Left lung (tissue), 10 donors: ENCODE data around the gene PIK3C2G. TPM values are rescaled to one million over a fixed set of nuclear protein-coding genes. Genes with fewer than 3 reads are reported as not detected.

Source experiments
- ATAC-seq: fragments of 200-7000 bp; cut with Tn5 transposase; one replicate; pipeline ENCODE4 v1.9.1; 2020; ENCODE audit warnings: moderate library complexity
- DNase-seq, 4 donors: peaks; one replicate each; pipeline ENCODE4 v3.0.0-alpha.2; 2013 to 2020
- H3K27ac ChIP-seq, 2 donors: fragments of 200-600 bp; sonication (generic) in 1 of 2; one replicate each; pipeline versions ENCODE4 v1.5.0 to v1.8.0; 2020 to 2021
- H3K27me3 ChIP-seq, 2 donors: fragments of 200-600 bp; sonication (generic) in 1 of 2; one replicate each; pipeline versions ENCODE4 v1.5.0 to v1.8.0; 2020 to 2021
- H3K36me3 ChIP-seq, 2 donors: fragments of 200-600 bp; sonication (generic) in 1 of 2; one replicate each; pipeline versions ENCODE4 v1.5.0 to v1.8.0; 2020 to 2021
- H3K4me1 ChIP-seq, 2 donors: fragments of 200-600 bp; one replicate each; pipeline ENCODE4 v1.8.0; 2021
- H3K4me3 ChIP-seq, 2 donors: fragments of 200-600 bp; sonication (generic) in 1 of 2; one replicate each; pipeline versions ENCODE4 v1.5.0 to v1.8.0; 2020 to 2021; ENCODE audit warnings: mild to moderate bottlenecking in 1 of 2
- H3K9me3 ChIP-seq, 2 donors: fragments of 200-600 bp; sonication (generic) in 1 of 2; one replicate each; pipeline versions ENCODE4 v1.5.0 to v1.8.0; 2020 to 2021
- CTCF ChIP-seq, 2 donors: fragments of 200-600 bp; sonication (generic) in 1 of 2; IDR thresholded peaks; one replicate each; pipeline versions ENCODE4 v1.5.0 to v1.8.0; 2021; ENCODE audit warnings: antibody characterized with exemption in 2 of 2
- intact Hi-C, 2 donors: fragments of 100-400 bp; cut with DNase I; formaldehyde crosslinking; loops; one replicate each; pipeline versions ENCODE4 v1.11.2 to v1.14.2; 2022
- polyA plus RNA-seq, 6 donors: library from polyadenylated mRNA; unstranded; fragments of 120-200 nt; gene quantifications; one replicate each; pipeline ENCODE4 v1.2.1, GENCODE V29; 2013; ENCODE audit not compliant: insufficient read length in 6 of 6
- total RNA-seq, 2 donors: library from RNA; stranded (reverse); fragmentation: NEBNext Ultra II Directional; extraction: Animal tissue kit (Norgen Biotek cat#: 25700); gene quantifications; one replicate each; pipeline ENCODE4 v1.2.1, GENCODE V29; 2021
- donor health status: DM: no; HTN: yes; CAD: no.
- donor health status: DM: no; HTN: no; CAD: no.

Gene PIK3C2G
- total and polyA plus RNA-seq, 8 donors: 0.13 to 28.1 (median 17.9) TPM

DNA sequence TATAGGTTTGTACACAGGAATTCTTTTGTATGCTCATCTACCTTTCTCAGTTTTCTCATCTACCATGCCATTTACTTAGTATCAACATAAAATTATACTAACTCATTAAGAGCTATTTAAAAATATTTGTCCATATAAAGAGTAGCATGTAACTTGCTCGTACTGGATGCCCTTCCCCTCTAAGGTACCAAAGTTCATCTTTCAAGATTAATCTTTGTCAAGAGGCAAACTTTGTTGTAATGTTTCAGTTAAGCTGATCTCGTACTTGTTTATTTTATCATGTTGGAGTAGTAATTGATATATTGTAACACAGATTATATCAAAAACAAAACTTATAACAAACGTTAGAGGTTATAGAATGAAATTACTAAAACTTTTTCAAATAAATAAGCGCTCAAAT lies 128.5 kb downstream of the PIK3C2G start:
- Histone ChIP-seq H3K27ac (no peak overlapping the region), H3K36me3 (no peaks in the 10 kb centered on the region), H3K4me1 (no peaks in the 10 kb centered on the region), H3K9me3 (peaks cover 0 to 3% of the 10 kb centered on the region in 2 donors), H3K4me3 (no peak overlapping the region), H3K27me3 (no peaks in the 10 kb centered on the region)
- TF ChIP-seq CTCF (IDR thresholded peaks at IDR 0.05): no peak
- DNase-seq (no peak), ATAC-seq (no peak)
- intact Hi-C loops: no loop called here

- ATAC-seq (no peak), DNase-seq (no peak)
- H3K27ac ChIP-seq: no peak overlapping the region
- TF ChIP-seq CTCF (IDR thresholded peaks at IDR 0.05): no peak
- no peaks in the 10 kb centered on the region for H3K27me3 ChIP-seq
- H3K9me3 ChIP-seq: peaks cover 0 to 3% of the 10 kb centered on the region in 2 donors
- no peaks in the 10 kb centered on the region for H3K4me1 ChIP-seq
- H3K36me3 ChIP-seq: no peaks in the 10 kb centered on the region
- intact Hi-C loops: no loop called here
- H3K4me3 ChIP-seq: no peak overlapping the region
Observed at GRCh38 chr12:18391151-18391550, 129.8 kb downstream of the PIK3C2G start.

- no peaks in the 10 kb centered on the region for H3K27me3 ChIP-seq
- no peak overlapping the region for H3K27ac ChIP-seq
- ATAC-seq (no peak), DNase-seq (no peak)
- peaks cover 0 to 3% of the 10 kb centered on the region in 2 donors for H3K9me3 ChIP-seq
- TF ChIP-seq CTCF (IDR thresholded peaks at IDR 0.05): no peak
- no peaks in the 10 kb centered on the region for H3K4me1 ChIP-seq
- intact Hi-C loops: no loop called here
- no peak overlapping the region for H3K4me3 ChIP-seq
- no peaks in the 10 kb centered on the region for H3K36me3 ChIP-seq
Observed at GRCh38 chr12:18394742-18395141, 133.4 kb downstream of the PIK3C2G start.

DNA sequence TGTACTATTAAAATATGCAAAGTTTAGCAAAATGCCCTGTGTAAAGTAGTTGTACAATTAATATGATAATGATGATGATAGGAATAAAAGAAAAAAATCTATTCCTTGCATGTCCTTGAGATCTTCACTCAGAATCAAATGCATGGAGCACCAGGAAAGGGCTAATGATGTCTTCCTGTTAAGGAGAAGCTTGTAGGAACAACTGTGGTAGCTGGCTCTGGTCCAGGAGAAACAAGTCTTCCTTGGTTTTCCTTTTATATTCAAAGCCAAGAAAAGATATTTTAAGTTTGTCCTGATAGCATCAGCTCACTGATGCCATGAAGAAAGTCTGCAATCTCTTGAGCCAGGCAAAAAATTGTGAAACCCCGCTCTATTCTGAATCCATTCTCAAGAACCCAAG lies 138.9 kb downstream of the PIK3C2G start:
- no peak for ATAC-seq
- peaks cover 0 to 3% of the 10 kb centered on the region in 2 donors for H3K9me3 ChIP-seq

DNA sequence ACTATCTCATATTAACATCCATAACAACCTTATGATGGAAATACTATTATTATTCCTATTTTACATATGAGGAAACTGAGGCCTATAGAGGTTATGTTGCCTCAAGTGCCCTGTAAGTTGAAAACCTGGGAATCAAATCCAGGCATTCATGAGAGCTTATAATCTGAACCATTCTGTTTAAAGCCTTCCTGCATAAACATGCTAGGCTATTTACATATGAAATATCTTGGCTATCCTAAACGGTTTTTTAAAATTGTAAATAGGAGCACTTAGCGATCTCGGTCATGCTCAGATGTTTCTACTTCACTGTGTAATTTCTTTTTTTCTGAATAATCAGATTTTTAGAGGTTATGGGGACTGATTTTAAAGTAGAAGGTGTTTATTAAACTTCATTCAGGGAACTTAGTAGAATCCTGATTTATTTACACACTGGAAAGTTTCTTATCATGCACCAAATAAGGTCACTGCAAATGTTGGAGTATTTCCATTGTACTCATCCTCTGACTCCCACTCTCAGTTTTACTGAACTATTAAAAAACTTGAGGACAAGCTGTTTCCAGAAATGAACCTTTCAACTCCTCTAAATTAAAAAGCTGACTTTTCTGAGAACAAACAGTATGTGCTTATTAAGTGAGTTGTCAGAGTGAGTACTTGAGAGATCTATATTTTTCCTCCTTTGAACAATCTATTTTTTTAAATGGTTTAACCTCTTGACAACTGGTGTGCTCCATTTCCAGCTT lies 141.7 kb downstream of the PIK3C2G start:
- Histone ChIP-seq H3K36me3 (no peaks in the 10 kb centered on the region), H3K9me3 (peaks cover 0 to 4% of the 10 kb centered on the region in 2 donors), H3K4me1 (no peaks in the 10 kb centered on the region), H3K27me3 (no peaks in the 10 kb centered on the region), H3K4me3 (no peak overlapping the region), H3K27ac (no peak overlapping the region)
- intact Hi-C loops: no loop called here
- no peak for TF ChIP-seq CTCF (IDR thresholded peaks at IDR 0.05)
- ATAC-seq (no peak), DNase-seq (no peak)

More for the DNA sequence above, 138.9 kb downstream of the PIK3C2G start:
- no peak for DNase-seq
- H3K27ac ChIP-seq: no peak overlapping the region
- no peaks in the 10 kb centered on the region for H3K36me3 ChIP-seq
- no peaks in the 10 kb centered on the region for H3K27me3 ChIP-seq
- H3K4me1 ChIP-seq: no peaks in the 10 kb centered on the region
- intact Hi-C loops: no loop called here
- no peak for TF ChIP-seq CTCF (IDR thresholded peaks at IDR 0.05)
- H3K4me3 ChIP-seq: no peak overlapping the region
